Vagina (tissue), 2 donors: ENCODE results near the gene NGFR.

Source experiments
- CTCF ChIP-seq, 3 experiments: fragments of 450-650 bp in 2 of 3; fragments of 200-600 bp in 1 of 3; sonication (generic) in 1 of 3; IDR thresholded peaks; one replicate each; pipeline ENCODE4 v1.5.1; 2017 to 2019; ENCODE audit warnings: antibody characterized with exemption in 3 of 3, mild to moderate bottlenecking in 2 of 3, moderate library complexity in 2 of 3
- POLR2A ChIP-seq, 2 donors: fragments of 450-650 bp; IDR thresholded peaks; one replicate each; pipeline ENCODE4 v1.6.1; 2017; ENCODE audit warnings: antibody characterized with exemption in 2 of 2, mild to moderate bottlenecking in 2 of 2, moderate library complexity in 2 of 2
- POLR2AphosphoS5 ChIP-seq, 2 donors: sonication (generic); formaldehyde crosslinking; IDR thresholded peaks; one replicate each; pipeline ENCODE4 v1.9.0; 2017; ENCODE audit warnings: antibody characterized with exemption in 2 of 2, mild to moderate bottlenecking in 2 of 2, low read depth in 1 of 2; ENCODE audit not compliant: insufficient read depth in 1 of 2

- TF ChIP-seq POLR2AphosphoS5 (IDR thresholded peaks at IDR 0.05; ENCODE audit: insufficient read depth in 1 of 2, low read depth in 1 of 2) (no peak), POLR2A (IDR thresholded peaks at IDR 0.05) (no peak), CTCF (IDR thresholded peaks at IDR 0.05) (no peak)
Measured at GRCh38 chr17:49557312-49558024, 62.4 kb downstream of the NGFR start.
